Muscle layer of duodenum (tissue), 2 donors: Measurements from ENCODE around the gene JAM3.

Source experiments
- H3K27ac ChIP-seq: one replicate; pipeline ENCODE4 v1.7.0; 2013; ENCODE audit warnings: mild to moderate bottlenecking, low read length
- H3K27me3 ChIP-seq: one replicate; pipeline ENCODE4 v1.7.0; 2013; ENCODE audit warnings: low read depth, mild to moderate bottlenecking, control low read depth, low read length
- H3K36me3 ChIP-seq, 2 donors: one replicate each; pipeline ENCODE4 v1.7.0; 2013; ENCODE audit warnings: low read length in 2 of 2, control low read depth in 1 of 2, mild to moderate bottlenecking in 1 of 2; ENCODE audit not compliant: insufficient read depth in 2 of 2, control insufficient read depth in 1 of 2
- H3K4me1 ChIP-seq, 2 donors: one replicate each; pipeline ENCODE4 v1.7.0; 2013; ENCODE audit warnings: low read length in 2 of 2, mild to moderate bottlenecking in 2 of 2, control low read depth in 1 of 2, moderate library complexity in 1 of 2; ENCODE audit not compliant: insufficient read depth in 2 of 2, control insufficient read depth in 1 of 2
- H3K4me3 ChIP-seq, 2 donors: one replicate each; pipeline ENCODE4 v1.7.0; 2013; ENCODE audit warnings: low read length in 2 of 2, low read depth in 1 of 2, mild to moderate bottlenecking in 1 of 2
- H3K9me3 ChIP-seq, 2 donors: one replicate each; pipeline ENCODE4 v1.7.0; 2013; ENCODE audit warnings: low read length in 2 of 2, control low read depth in 1 of 2, mild to moderate bottlenecking in 1 of 2; ENCODE audit not compliant: control insufficient read depth in 1 of 2
- donor health status: healthy.

Gene JAM3

GRCh38 chr11:134139873-134140331, 71.0 kb downstream of the JAM3 start:
- no peak overlapping the region for H3K4me3 ChIP-seq
- peak overlapping the region; percentile 40 for H3K27ac ChIP-seq

DNA sequence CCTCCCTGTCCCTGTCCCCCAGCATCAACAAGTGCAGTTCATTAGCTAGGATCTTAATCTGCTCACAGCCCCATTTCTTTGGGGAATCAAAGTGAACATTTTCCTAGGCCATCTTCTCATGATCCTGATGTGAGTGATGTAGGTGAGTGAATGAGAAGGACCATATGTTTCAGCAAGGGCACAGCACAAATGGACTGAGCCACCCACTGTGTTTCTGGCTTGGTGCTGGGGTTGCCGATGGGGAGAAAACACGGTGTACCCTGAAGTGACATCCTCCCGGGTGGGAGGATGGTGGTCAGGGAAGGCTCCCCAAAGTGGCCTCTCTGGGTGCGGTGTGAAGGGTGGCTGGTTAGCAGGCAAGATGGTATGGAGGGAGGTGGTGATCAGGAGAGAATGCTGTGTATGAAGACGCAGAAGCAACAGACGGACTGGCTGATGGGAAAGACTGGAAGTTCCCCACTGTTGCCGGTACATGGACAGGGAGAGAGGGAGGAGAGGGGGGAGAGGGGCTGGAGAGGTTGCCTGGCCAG, 72.2 kb downstream of the JAM3 start:
- Histone ChIP-seq H3K36me3 (peaks cover 0 to 20% of the 10 kb centered on the region in 2 donors), H3K27me3 (no peaks in the 10 kb centered on the region), H3K4me1 (peaks cover 7 to 9% of the 10 kb centered on the region in 2 donors), H3K27ac (no peak overlapping the region), H3K4me3 (no peak overlapping the region), H3K9me3 (no peaks in the 10 kb centered on the region)

More at GRCh38 chr11:134139873-134140331, 71.0 kb downstream of the JAM3 start:
- no peaks in the 10 kb centered on the region for H3K27me3 ChIP-seq
- H3K4me1 ChIP-seq: peaks cover 7 to 9% of the 10 kb centered on the region in 2 donors
- H3K9me3 ChIP-seq: no peaks in the 10 kb centered on the region
- peaks cover 0 to 12% of the 10 kb centered on the region in 2 donors for H3K36me3 ChIP-seq

GRCh38 chr11:134142536-134142935, 73.7 kb downstream of the JAM3 start:
- Histone ChIP-seq H3K27ac (no peak overlapping the region), H3K9me3 (no peaks in the 10 kb centered on the region), H3K4me1 (peaks cover 7 to 9% of the 10 kb centered on the region in 2 donors), H3K36me3 (peaks cover 0 to 30% of the 10 kb centered on the region in 2 donors), H3K27me3 (no peaks in the 10 kb centered on the region), H3K4me3 (no peak overlapping the region)

DNA sequence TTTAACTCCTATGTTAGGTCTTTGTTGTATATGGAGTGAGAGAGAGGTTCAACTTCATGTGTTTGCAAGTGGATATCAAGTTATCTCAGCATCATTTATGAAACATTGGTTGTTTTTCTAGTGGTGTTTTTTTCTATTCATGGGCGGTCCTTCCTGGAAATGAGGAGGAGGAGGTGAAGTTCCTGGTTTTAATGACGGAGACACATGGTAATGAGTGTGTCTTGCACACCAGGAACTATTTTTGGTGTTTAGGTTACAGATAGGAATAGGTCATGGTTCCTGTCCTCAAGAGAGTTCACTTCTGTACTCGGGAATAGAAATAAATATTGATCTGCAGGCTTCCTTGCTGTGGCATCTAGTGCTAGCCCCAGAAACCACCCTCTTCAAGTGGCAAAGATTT, 74.9 kb downstream of the JAM3 start:
- Histone ChIP-seq H3K9me3 (no peaks in the 10 kb centered on the region), H3K27me3 (no peaks in the 10 kb centered on the region), H3K4me3 (no peak overlapping the region), H3K4me1 (peaks cover 7 to 9% of the 10 kb centered on the region in 2 donors), H3K36me3 (peaks cover 2 to 34% of the 10 kb centered on the region in 2 donors), H3K27ac (no peak overlapping the region)

GRCh38 chr11:134144744-134145143, 75.9 kb downstream of the JAM3 start:
- H3K9me3 ChIP-seq: no peaks in the 10 kb centered on the region
- no peak overlapping the region for H3K27ac ChIP-seq
- peaks cover 10 to 44% of the 10 kb centered on the region in 2 donors for H3K36me3 ChIP-seq
- H3K4me1 ChIP-seq: peaks cover 2% of the 10 kb centered on the region in 2 donors
- H3K4me3 ChIP-seq: no peak overlapping the region
- no peaks in the 10 kb centered on the region for H3K27me3 ChIP-seq

DNA sequence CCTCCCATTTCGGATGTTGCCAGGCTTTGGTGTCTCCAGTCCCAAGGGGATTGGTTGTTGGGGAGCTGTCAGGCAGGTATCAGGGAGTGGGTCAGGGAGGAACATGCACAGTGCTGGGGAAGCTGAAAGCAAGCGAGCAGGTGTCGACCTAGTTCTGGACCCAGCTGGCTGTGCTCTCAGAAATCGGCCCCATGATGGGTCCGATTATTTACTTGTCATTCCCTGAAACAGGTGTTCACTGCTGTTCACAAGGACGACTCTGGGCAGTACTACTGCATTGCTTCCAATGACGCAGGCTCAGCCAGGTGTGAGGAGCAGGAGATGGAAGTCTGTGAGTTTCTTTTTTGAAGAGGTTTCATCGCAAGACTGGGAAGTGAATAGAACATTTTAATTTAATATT, 76.8 kb downstream of the JAM3 start:
- Histone ChIP-seq H3K4me3 (no peak overlapping the region), H3K27me3 (no peaks in the 10 kb centered on the region), H3K9me3 (no peaks in the 10 kb centered on the region), H3K36me3 (peaks cover 15 to 51% of the 10 kb centered on the region in 2 donors), H3K27ac (no peak overlapping the region), H3K4me1 (no peaks in the 10 kb centered on the region)

GRCh38 chr11:134146598-134146997, 77.7 kb downstream of the JAM3 start:
- Histone ChIP-seq H3K9me3 (no peaks in the 10 kb centered on the region), H3K27ac (no peak overlapping the region), H3K36me3 (peaks cover 15 to 45% of the 10 kb centered on the region in 2 donors), H3K4me3 (no peak overlapping the region), H3K27me3 (no peaks in the 10 kb centered on the region), H3K4me1 (no peaks in the 10 kb centered on the region)

DNA sequence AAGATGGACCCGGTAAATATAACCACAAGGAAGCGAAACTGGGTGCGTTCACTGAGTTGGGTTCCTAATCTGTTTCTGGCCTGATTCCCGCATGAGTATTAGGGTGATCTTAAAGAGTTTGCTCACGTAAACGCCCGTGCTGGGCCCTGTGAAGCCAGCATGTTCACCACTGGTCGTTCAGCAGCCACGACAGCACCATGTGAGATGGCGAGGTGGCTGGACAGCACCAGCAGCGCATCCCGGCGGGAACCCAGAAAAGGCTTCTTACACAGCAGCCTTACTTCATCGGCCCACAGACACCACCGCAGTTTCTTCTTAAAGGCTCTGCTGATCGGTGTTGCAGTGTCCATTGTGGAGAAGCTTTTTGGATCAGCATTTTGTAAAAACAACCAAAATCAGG, 80.5 kb downstream of the JAM3 start:
- H3K4me3 ChIP-seq: no peak overlapping the region
- H3K36me3 ChIP-seq: peaks cover 22 to 44% of the 10 kb centered on the region in 2 donors
- no peak overlapping the region for H3K27ac ChIP-seq

GRCh38 chr11:134150195-134150903, 81.5 kb downstream of the JAM3 start:
- Histone ChIP-seq H3K4me1 (no peaks in the 10 kb centered on the region), H3K36me3 (peaks cover 22 to 42% of the 10 kb centered on the region in 2 donors), H3K27me3 (no peaks in the 10 kb centered on the region), H3K9me3 (no peaks in the 10 kb centered on the region), H3K27ac (peak overlapping the region; percentile 31), H3K4me3 (no peak overlapping the region)

More for the DNA sequence above, 80.5 kb downstream of the JAM3 start:
- no peaks in the 10 kb centered on the region for H3K4me1 ChIP-seq
- H3K27me3 ChIP-seq: no peaks in the 10 kb centered on the region
- H3K9me3 ChIP-seq: no peaks in the 10 kb centered on the region

DNA sequence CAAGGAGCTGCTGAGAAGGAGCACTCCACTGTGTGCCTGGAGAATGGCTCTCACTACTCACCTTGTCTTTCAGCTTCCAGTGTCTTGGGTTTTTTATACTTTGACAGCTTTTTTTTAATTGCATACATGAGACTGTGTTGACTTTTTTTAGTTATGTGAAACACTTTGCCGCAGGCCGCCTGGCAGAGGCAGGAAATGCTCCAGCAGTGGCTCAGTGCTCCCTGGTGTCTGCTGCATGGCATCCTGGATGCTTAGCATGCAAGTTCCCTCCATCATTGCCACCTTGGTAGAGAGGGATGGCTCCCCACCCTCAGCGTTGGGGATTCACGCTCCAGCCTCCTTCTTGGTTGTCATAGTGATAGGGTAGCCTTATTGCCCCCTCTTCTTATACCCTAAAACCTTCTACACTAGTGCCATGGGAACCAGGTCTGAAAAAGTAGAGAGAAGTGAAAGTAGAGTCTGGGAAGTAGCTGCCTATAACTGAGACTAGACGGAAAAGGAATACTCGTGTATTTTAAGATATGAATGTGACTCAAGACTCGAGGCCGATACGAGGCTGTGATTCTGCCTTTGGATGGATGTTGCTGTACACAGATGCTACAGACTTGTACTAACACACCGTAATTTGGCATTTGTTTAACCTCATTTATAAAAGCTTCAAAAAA, 82.3 kb downstream of the JAM3 start:
- Histone ChIP-seq H3K9me3 (no peaks in the 10 kb centered on the region), H3K4me3 (no peak overlapping the region), H3K36me3 (peaks cover 25 to 37% of the 10 kb centered on the region in 2 donors), H3K27ac (peak overlapping the region; percentile 31), H3K4me1 (no peaks in the 10 kb centered on the region), H3K27me3 (no peaks in the 10 kb centered on the region)

DNA sequence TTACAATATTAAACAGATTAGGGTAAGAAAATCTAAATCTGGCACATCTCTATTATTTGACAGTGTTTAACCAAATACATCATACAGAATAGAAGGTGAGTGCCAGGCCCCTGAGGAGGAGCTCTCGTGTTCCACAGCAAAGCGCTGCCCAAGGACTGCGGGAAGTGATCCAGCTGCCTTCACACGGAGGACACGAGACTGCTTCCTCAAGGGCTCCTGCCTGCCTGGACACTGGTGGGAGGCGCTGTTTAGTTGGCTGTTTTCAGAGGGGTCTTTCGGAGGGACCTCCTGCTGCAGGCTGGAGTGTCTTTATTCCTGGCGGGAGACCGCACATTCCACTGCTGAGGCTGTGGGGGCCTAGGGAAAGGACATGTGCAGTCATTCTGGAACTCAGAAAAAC, 83.8 kb downstream of the JAM3 start:
- no peaks in the 10 kb centered on the region for H3K4me1 ChIP-seq
- H3K4me3 ChIP-seq: no peak overlapping the region
- no peaks in the 10 kb centered on the region for H3K9me3 ChIP-seq
- H3K27me3 ChIP-seq: no peaks in the 10 kb centered on the region
- H3K27ac ChIP-seq: no peak overlapping the region
- H3K36me3 ChIP-seq: peaks cover 26 to 41% of the 10 kb centered on the region in 2 donors
